Measurements from ENCODE around the gene ATXN1. TPM values are rescaled to one million over a fixed set of nuclear protein-coding genes. Genes with fewer than 3 reads are reported as not detected.

Gene ATXN1
- polyA plus RNA-seq, 1 of the 3 experiments (the other 2 are of a cell fraction): 7.9 TPM

DNA sequence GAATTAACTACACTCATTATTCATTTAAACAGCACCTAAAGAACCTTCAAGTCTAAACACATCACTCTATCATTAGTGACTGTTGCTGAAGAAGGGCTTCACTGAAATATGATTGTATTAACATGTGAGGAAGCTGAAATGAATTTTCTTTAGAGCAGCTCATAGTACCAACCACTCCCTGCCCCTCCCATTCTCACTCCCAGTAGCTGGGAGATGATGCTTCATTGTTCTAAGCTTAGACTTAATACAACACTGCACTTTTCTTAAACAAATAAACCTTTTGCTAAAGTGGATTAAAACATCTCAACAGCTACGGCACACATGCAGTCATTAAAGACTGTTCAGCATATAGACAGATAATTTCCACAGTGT, 63.1 kb downstream of the ATXN1 start:
- CTCF ChIA-PET: interaction anchor here (1.5 kb wide), 1 partner anchor 366 kb away, joined by 3 read pairs; no protein-coding TSS in a partner anchor
- H3K27ac ChIP-seq (ENCODE audit: low read depth in 2 of 2, low read length in 1 of 2): no peak overlapping the region
- no peaks in the 10 kb centered on the region for H3K27me3 ChIP-seq (ENCODE audit: insufficient read depth)
- no peak for TF ChIP-seq PBX3 (IDR thresholded peaks at IDR 0.05)
- TF ChIP-seq MEF2A (IDR thresholded peaks at IDR 0.05; ENCODE audit: borderline replicate concordance, low read depth): no peak
- TF ChIP-seq EP300 (IDR thresholded peaks at IDR 0.05; ENCODE audit: borderline replicate concordance in 1 of 2, low read depth in 1 of 2, low read length in 1 of 2): no peak
- no peak for TF ChIP-seq YY1 (IDR thresholded peaks at IDR 0.05; ENCODE audit: low read depth)
- TF ChIP-seq CHD2 (IDR thresholded peaks at IDR 0.05; ENCODE audit: low read length, partially characterized antibody): no peak
- TF ChIP-seq, protein P1, sequence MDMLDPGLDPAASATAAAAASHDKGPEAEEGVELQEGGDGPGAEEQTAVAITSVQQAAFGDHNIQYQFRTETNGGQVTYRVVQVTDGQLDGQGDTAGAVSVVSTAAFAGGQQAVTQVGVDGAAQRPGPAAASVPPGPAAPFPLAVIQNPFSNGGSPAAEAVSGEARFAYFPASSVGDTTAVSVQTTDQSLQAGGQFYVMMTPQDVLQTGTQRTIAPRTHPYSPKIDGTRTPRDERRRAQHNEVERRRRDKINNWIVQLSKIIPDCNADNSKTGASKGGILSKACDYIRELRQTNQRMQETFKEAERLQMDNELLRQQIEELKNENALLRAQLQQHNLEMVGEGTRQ (IDR thresholded peaks at IDR 0.05; ENCODE audit: borderline replicate concordance, low read depth, low read length): no peak
- TF ChIP-seq, protein P2, sequence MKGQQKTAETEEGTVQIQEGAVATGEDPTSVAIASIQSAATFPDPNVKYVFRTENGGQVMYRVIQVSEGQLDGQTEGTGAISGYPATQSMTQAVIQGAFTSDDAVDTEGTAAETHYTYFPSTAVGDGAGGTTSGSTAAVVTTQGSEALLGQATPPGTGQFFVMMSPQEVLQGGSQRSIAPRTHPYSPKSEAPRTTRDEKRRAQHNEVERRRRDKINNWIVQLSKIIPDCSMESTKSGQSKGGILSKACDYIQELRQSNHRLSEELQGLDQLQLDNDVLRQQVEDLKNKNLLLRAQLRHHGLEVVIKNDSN (IDR thresholded peaks at IDR 0.05; ENCODE audit: borderline replicate concordance, low read depth): no peak
- TF ChIP-seq, protein P3, sequence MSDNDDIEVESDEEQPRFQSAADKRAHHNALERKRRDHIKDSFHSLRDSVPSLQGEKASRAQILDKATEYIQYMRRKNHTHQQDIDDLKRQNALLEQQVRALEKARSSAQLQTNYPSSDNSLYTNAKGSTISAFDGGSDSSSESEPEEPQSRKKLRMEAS (IDR thresholded peaks at IDR 0.05; ENCODE audit: low read depth): no peak
- no peak for TF ChIP-seq TAF1 (IDR thresholded peaks at IDR 0.05; ENCODE audit: borderline replicate concordance, low read depth, low read length)
- TF ChIP-seq ELF1 (IDR thresholded peaks at IDR 0.05): no peak
- TF ChIP-seq GABPA (IDR thresholded peaks at IDR 0.05; ENCODE audit: low read depth): no peak
- TF ChIP-seq NRF1 (IDR thresholded peaks at IDR 0.05; ENCODE audit: low read depth, low read length): no peak
- TF ChIP-seq TCF12 (IDR thresholded peaks at IDR 0.05): no peak
- no peak for TF ChIP-seq GATA2 (CRISPR knock-in tag; IDR thresholded peaks at IDR 0.05)
- peaks cover 0 to 22% of the 10 kb centered on the region in 2 experiments; a peak in 2 of 4 replicates for H3K4me1 ChIP-seq (ENCODE audit: control insufficient read depth in 1 of 2, insufficient read depth in 2 of 2, low read depth in 1 of 2, low read length in 1 of 2)
- H3K36me3 ChIP-seq (replicated peaks in 1 of 2; ENCODE audit: control insufficient read depth in 1 of 2, insufficient read depth in 2 of 2, low read length in 1 of 2): peaks cover 0 to 3% of the 10 kb centered on the region in 2 experiments
- H3K9ac ChIP-seq: no peak overlapping the region
- no peaks in the 10 kb centered on the region for H3F3A ChIP-seq (replicated peaks; ENCODE audit: insufficient read depth)
- no peak overlapping the region for H3K4me2 ChIP-seq
- WGBS (ENCODE audit: low lambda C conversion rate): 65% methylated on average over 1 of the region's 1 CpG
- DNase-seq: no peak
- no peaks in the 10 kb centered on the region for H3K9me2 ChIP-seq
- H3K4me3 ChIP-seq (ENCODE audit: low read depth in 2 of 2, low read length in 1 of 2): no peak overlapping the region
- H2AFZ ChIP-seq (ENCODE audit: low read depth): no peak overlapping the region
- H3K79me2 ChIP-seq (ENCODE audit: insufficient read depth): peaks cover 93% of the 10 kb centered on the region
- H3K9me3 ChIP-seq: no peaks in the 10 kb centered on the region
- POLR2A ChIA-PET: no interaction called here
- peaks cover 24% of the 10 kb centered on the region; the same call in 1 of the 2 replicates for H4K20me1 ChIP-seq (ENCODE audit: insufficient read depth)

DNA sequence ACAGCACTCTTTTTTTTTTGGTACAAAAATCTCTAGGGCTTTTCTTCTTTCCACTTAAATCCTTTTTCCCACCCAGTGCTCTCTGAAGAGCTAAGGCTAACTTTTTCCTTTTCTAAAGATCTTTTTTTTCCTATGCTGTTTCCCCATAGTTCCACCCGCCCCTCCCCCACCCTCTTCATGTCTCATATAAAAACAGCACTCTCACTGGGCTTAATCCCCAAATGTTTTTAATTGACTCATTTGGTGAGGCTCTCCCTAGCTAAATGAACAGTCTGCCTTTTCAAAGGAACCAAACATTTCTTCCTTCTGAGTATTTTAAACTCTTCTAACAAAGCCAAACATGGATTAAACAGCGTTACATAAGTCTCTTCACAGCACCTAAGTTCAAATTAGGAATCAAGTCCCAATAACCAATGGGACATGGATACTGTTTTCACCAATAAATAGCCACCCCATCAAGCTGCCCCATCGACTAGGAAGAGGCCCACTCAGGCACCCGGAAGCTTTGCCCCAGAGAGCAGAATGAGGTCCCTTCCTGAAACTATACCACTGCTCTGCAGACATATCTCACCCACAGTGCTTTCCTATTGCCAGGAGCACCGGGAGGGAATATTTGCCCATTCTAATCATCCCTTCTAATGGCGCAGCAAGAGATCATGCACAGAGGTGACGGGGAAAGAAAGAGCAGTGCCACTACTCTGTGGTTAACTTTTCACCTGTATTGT, 63.7 kb downstream of the ATXN1 start:
- Histone ChIP-seq H3K27ac (ENCODE audit: low read depth in 2 of 2, low read length in 1 of 2) (no peak overlapping the region), H2AFZ (ENCODE audit: low read depth) (no peak overlapping the region), H3K36me3 (replicated peaks in 1 of 2; ENCODE audit: control insufficient read depth in 1 of 2, insufficient read depth in 2 of 2, low read length in 1 of 2) (peaks cover 0 to 6% of the 10 kb centered on the region in 2 experiments), H3K4me3 (ENCODE audit: low read depth in 2 of 2, low read length in 1 of 2) (no peak overlapping the region), H3K79me2 (ENCODE audit: insufficient read depth) (peaks cover 96% of the 10 kb centered on the region), H3K9me3 (no peaks in the 10 kb centered on the region), H3K4me1 (ENCODE audit: control insufficient read depth in 1 of 2, insufficient read depth in 2 of 2, low read depth in 1 of 2, low read length in 1 of 2) (peaks cover 0 to 22% of the 10 kb centered on the region in 2 experiments; a peak in 2 of 4 replicates), H3K27me3 (ENCODE audit: insufficient read depth) (no peaks in the 10 kb centered on the region), H3F3A (replicated peaks; ENCODE audit: insufficient read depth) (no peaks in the 10 kb centered on the region), H3K9me2 (no peaks in the 10 kb centered on the region), H3K9ac (no peak overlapping the region), H4K20me1 (ENCODE audit: insufficient read depth) (peaks cover 24% of the 10 kb centered on the region; the same call in 1 of the 2 replicates), H3K4me2 (no peak overlapping the region)
- 84% methylated on average over 6 of the region's 7 CpGs for WGBS (ENCODE audit: low lambda C conversion rate)
- CTCF ChIA-PET: interaction anchor here (1.5 kb wide), 1 partner anchor 366 kb away, joined by 3 read pairs; no protein-coding TSS in a partner anchor
- POLR2A ChIA-PET: no interaction called here
- no peak for DNase-seq
- no peak for TF ChIP-seq PBX3 (IDR thresholded peaks at IDR 0.05)
- TF ChIP-seq, protein P4, sequence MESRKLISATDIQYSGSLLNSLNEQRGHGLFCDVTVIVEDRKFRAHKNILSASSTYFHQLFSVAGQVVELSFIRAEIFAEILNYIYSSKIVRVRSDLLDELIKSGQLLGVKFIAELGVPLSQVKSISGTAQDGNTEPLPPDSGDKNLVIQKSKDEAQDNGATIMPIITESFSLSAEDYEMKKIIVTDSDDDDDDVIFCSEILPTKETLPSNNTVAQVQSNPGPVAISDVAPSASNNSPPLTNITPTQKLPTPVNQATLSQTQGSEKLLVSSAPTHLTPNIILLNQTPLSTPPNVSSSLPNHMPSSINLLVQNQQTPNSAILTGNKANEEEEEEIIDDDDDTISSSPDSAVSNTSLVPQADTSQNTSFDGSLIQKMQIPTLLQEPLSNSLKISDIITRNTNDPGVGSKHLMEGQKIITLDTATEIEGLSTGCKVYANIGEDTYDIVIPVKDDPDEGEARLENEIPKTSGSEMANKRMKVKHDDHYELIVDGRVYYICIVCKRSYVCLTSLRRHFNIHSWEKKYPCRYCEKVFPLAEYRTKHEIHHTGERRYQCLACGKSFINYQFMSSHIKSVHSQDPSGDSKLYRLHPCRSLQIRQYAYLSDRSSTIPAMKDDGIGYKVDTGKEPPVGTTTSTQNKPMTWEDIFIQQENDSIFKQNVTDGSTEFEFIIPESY (IDR thresholded peaks at IDR 0.05; ENCODE audit: borderline replicate concordance, low read depth): no peak
- no peak for TF ChIP-seq FOSL2 (IDR thresholded peaks at IDR 0.05; ENCODE audit: borderline replicate concordance, low read depth)
- TF ChIP-seq SMC3 (IDR thresholded peaks at IDR 0.05; ENCODE audit: low read depth, low read length): no peak
- no peak for TF ChIP-seq EZH2phosphoT487 (IDR thresholded peaks at IDR 0.05; ENCODE audit: borderline replicate concordance, low read depth)
- no peak for TF ChIP-seq CTCF (IDR thresholded peaks at IDR 0.05)
- TF ChIP-seq ELF1 (IDR thresholded peaks at IDR 0.05): no peak

Data from SK-N-SH (cell line).